GM12878 (cell line): ENCODE results near the gene STARD10. TPM values are rescaled to one million over a fixed set of nuclear protein-coding genes. Genes with fewer than 3 reads are reported as not detected.
A peak's percentile ranks its signal among the peaks of the same experiment; 100 is the strongest.

ENCODE experiments used
- ASH2L ChIP-seq: fragments of 300-600, 200-600 bp; sonication (generic); IDR thresholded peaks from 2 replicates; pipeline ENCODE4 v1.6.1; 2017; ENCODE audit warnings: low read depth, mild to moderate bottlenecking, borderline replicate concordance
- BCL11A ChIP-seq: IDR thresholded peaks from 2 replicates; pipeline ENCODE4 v1.6.1; 2011; ENCODE audit warnings: low read depth, low read length
- ETV6 ChIP-seq, 2 experiments: fragments of 450-650 bp in 1 of 2; IDR thresholded peaks in 1 of 2; conservative IDR thresholded peaks in 1 of 2; 2 replicates each; pipeline ENCODE4 v1.6.1; 2014; ENCODE audit warnings: antibody characterized with exemption in 1 of 2, borderline replicate concordance in 1 of 2, low read depth in 1 of 2, mild to moderate bottlenecking in 1 of 2, moderate library complexity in 1 of 2
- FOXM1 ChIP-seq: IDR thresholded peaks from 2 replicates; pipeline ENCODE4 v1.6.1; 2012; ENCODE audit warnings: low read depth, mild to moderate bottlenecking, inconsistent platforms, low read length, moderate library complexity
- HDGF ChIP-seq: fragments of 450-650 bp; IDR thresholded peaks from 2 replicates; pipeline ENCODE4 v1.6.1; 2016; ENCODE audit warnings: antibody characterized with exemption
- JUNB ChIP-seq: IDR thresholded peaks from 2 replicates; pipeline ENCODE4 v1.6.1; 2016; ENCODE audit warnings: antibody characterized with exemption, mild to moderate bottlenecking
- MAX ChIP-seq: IDR thresholded peaks from 2 replicates; pipeline ENCODE4 v1.6.1; 2012; ENCODE audit warnings: low read depth, low read length, improper control_type of control experiment
- MXI1 ChIP-seq: fragments of 150-350 bp; IDR thresholded peaks from 2 replicates; pipeline ENCODE4 v1.6.1; 2011; ENCODE audit warnings: low read depth, mild to moderate bottlenecking, inconsistent platforms, low read length, improper control_type of control experiment
- NR2F1 ChIP-seq: fragments of 450-650 bp; conservative IDR thresholded peaks from 2 replicates; pipeline ENCODE4 v1.6.1; 2017; ENCODE audit warnings: mild to moderate bottlenecking
- PAX5 ChIP-seq: IDR thresholded peaks from 2 replicates; pipeline ENCODE4 v1.6.1; 2011; ENCODE audit warnings: low read depth, low read length, borderline replicate concordance
- PML ChIP-seq: IDR thresholded peaks from 2 replicates; pipeline ENCODE4 v1.6.1; 2012; ENCODE audit warnings: low read length, inconsistent platforms
- PRDM15 ChIP-seq: fragments of 450-650 bp; formaldehyde crosslinking; IDR thresholded peaks from 2 replicates; pipeline ENCODE4 v1.4.0; 2020; ENCODE audit warnings: mild to moderate bottlenecking, moderate library complexity
- RB1 ChIP-seq: fragments of 450-650 bp; formaldehyde crosslinking; IDR thresholded peaks from 2 replicates; pipeline ENCODE4 v1.6.1; 2017; ENCODE audit warnings: mild to moderate bottlenecking, borderline replicate concordance
- RCOR1 ChIP-seq: conservative IDR thresholded peaks from 2 replicates; pipeline ENCODE4 v1.6.1; 2012; ENCODE audit warnings: low read depth, low read length, improper control_type of control experiment
- SKIL ChIP-seq: fragments of 450-650 bp; IDR thresholded peaks from 2 replicates; pipeline ENCODE4 v1.6.1; 2017; ENCODE audit warnings: mild to moderate bottlenecking, low read depth, inconsistent platforms; ENCODE audit not compliant: poor library complexity, severe bottlenecking
- SMC3 ChIP-seq: IDR thresholded peaks from 2 replicates; pipeline ENCODE4 v1.6.1; 2011; ENCODE audit warnings: low read length, improper control_type of control experiment, borderline replicate concordance
- SREBF1 ChIP-seq: IDR thresholded peaks from 2 replicates; pipeline ENCODE4 v1.6.1; 2012; ENCODE audit warnings: mild to moderate bottlenecking, low read length
- WRNIP1 ChIP-seq: IDR thresholded peaks from 2 replicates; pipeline ENCODE4 v1.6.1; 2011; ENCODE audit warnings: low read depth, low read length, improper control_type of control experiment, borderline replicate concordance
- ZBED1 ChIP-seq: IDR thresholded peaks from 2 replicates; pipeline ENCODE4 v1.6.1; 2016; ENCODE audit warnings: borderline replicate concordance
- ZBTB33 ChIP-seq: fragments of 450-650 bp; IDR thresholded peaks from 2 replicates; pipeline ENCODE4 v1.6.1; 2017; ENCODE audit warnings: mild to moderate bottlenecking
- ZNF217 ChIP-seq: fragments of 450-650 bp; IDR thresholded peaks from 2 replicates; pipeline ENCODE4 v1.6.1; 2017; ENCODE audit warnings: antibody characterized with exemption, mild to moderate bottlenecking
- polyA plus RNA-seq, 11 experiments: library from polyadenylated mRNA; depleted of rRNA in 4 of 11; unstranded in 6 of 11; stranded (reverse) in 5 of 11; fragments of >200 nt; fragmentation: Nextera tagmentation in 4 of 11; fragmentation: Illumina TruSeq in 1 of 11; extraction: Ambion mirVana in 4 of 11; extraction: Trizol in 1 of 11; gene quantifications; 1 replicate in 1 of 11; 2 replicates in 10 of 11; pipeline versions ENCODE4 v1.2.1 to v1.2.3, GENCODE V29; 2011 to 2016; ENCODE audit warnings: inconsistent platforms in 2 of 11, missing spikeins in 2 of 11, low read depth in 1 of 11
- total RNA-seq, 4 experiments: library from RNA; depleted of rRNA in 3 of 4; stranded (reverse); fragments of >200 nt in 3 of 4; fragmentation: Illumina TruSeq in 1 of 4; extraction: Trizol in 1 of 4; gene quantifications; 2 replicates each; pipeline versions ENCODE4 v1.2.1 to v1.2.3, GENCODE V29; 2013 to 2021

The STARD10 gene
- total and polyA plus RNA-seq, 10 of the 15 experiments (the other 5 are each of a cell fraction or from before 2014, with no cell fraction given): 0.15 to 43.2 (median 23.1) TPM

GRCh38 chr11:72743321-72744221 lies 50.3 kb downstream of the STARD10 start (continued):
- TF ChIP-seq SKIL: peak; percentile 39
- TF ChIP-seq ASH2L: no peak
- no peak for TF ChIP-seq FOXM1
- no peak for TF ChIP-seq JUNB
- TF ChIP-seq PML: no peak
- no peak for TF ChIP-seq MAX
- no peak for TF ChIP-seq WRNIP1
- TF ChIP-seq PRDM15: no peak
- no peak for TF ChIP-seq SREBF1
- TF ChIP-seq SMC3: no peak
- 0 out of 2 replicates have a peak, but pooled peaks have one; percentile 79 for TF ChIP-seq HDGF
- TF ChIP-seq ZBED1: no peak
- TF ChIP-seq ZBTB33: no peak
- TF ChIP-seq ZNF217: no peak
- TF ChIP-seq RCOR1: no peak
- TF ChIP-seq NR2F1: peak; percentile 72; the same call in 1 of the 2 replicates
- TF ChIP-seq MXI1: no peak
- TF ChIP-seq ETV6 (conservative IDR thresholded peaks at IDR 0.05 in 1 of 2, IDR thresholded peaks at IDR 0.05 in 1 of 2; ENCODE audit: borderline replicate concordance in 1 of 2, low read depth in 1 of 2): 0 out of 4 replicates have a peak, but pooled peaks of 1 of the 2 experiments have one; percentile 19
- TF ChIP-seq PAX5: no peak
- TF ChIP-seq BCL11A: no peak
- no peak for TF ChIP-seq RB1
